Activated CD8-positive, alpha-beta memory T cell treated with anti-CD3 and anti-CD28 coated beads, Interleukin-2, amount 10 ng/mL, durations not matched to agents 7 days and 5 days (primary cell): ENCODE data around the gene OTUD7B. TPM values are rescaled to one million over a fixed set of nuclear protein-coding genes. Genes with fewer than 3 reads are reported as not detected.
"Not testable (repeated sequence)": the region's sequence is repeated elsewhere in the genome, so short reads cannot be mapped to it uniquely, and the experiment has no call there.

Experiments used
- ATAC-seq: fragments of 150-1000 bp; cut with Tn5 transposase; one replicate; pipeline ENCODE4 v1.10.0; 2021; ENCODE audit warnings: moderate library complexity
- CTCF ChIA-PET: fragments of 350-600 bp; sonication (Branson Sonifier 250); formaldehyde crosslinking; loops from one replicate; lab custom pipeline; 2021; ENCODE audit warnings: antibody characterized with exemption; lab: Charles Lee
- DNase-seq: peaks from one replicate; pipeline ENCODE4 v3.0.0-alpha.2; 2020
- H3K27ac Mint-ChIP-seq: one replicate; pipeline ENCODE4 v1.8.0; 2021; ENCODE audit warnings: mild to moderate bottlenecking, mixed read lengths
- H3K27me3 Mint-ChIP-seq: one replicate; pipeline ENCODE4 v1.8.0; 2021; ENCODE audit warnings: mixed read lengths
- H3K36me3 Mint-ChIP-seq: one replicate; pipeline ENCODE4 v1.8.0; 2021; ENCODE audit warnings: mild to moderate bottlenecking, mixed read lengths
- H3K4me1 Mint-ChIP-seq: one replicate; pipeline ENCODE4 v1.8.0; 2021; ENCODE audit warnings: mixed read lengths
- H3K4me3 Mint-ChIP-seq: one replicate; pipeline ENCODE4 v1.8.0; 2021; ENCODE audit warnings: mild to moderate bottlenecking, moderate library complexity, mixed read lengths
- H3K9me3 Mint-ChIP-seq: one replicate; pipeline ENCODE4 v1.8.0; 2022; ENCODE audit warnings: low read depth, mixed read lengths
- total RNA-seq, 2 experiments: library from RNA; stranded (reverse); gene quantifications; one replicate each; pipeline ENCODE4 v1.2.3, GENCODE V29; 2021

Gene OTUD7B
- 10 to 100 TPM; 16.4 to 19.7 TPM for total RNA-seq

- ATAC-seq (peak; percentile 83), DNase-seq (peak; percentile 84)
- Mint-ChIP-seq H3K4me1 (peaks cover 32% of the 10 kb centered on the region), H3K36me3 (peaks cover 2% of the 10 kb centered on the region), H3K27ac (peak within 1 kb of the TSS; percentile 92), H3K27me3 (peaks cover 2% of the 10 kb centered on the region), H3K9me3 (no peaks in the 10 kb centered on the region), H3K4me3 (peak within 1 kb of the TSS; percentile 99)
- CTCF ChIA-PET, result interaction anchor here (0.5 to 4.2 kb wide), 12 partner anchors 8 to 176 kb away, joined by 3 to 16 read pairs (median 3); partner anchors contain the start of gene VPS45
Observed at GRCh38 chr1:150010393-150011115, at the start of gene OTUD7B. TSS of gene OTUD7B (minus strand) at chr1:150010726. CDS start at chr1:149977510, 33,216 bp downstream.

- H3K4me3 Mint-ChIP-seq, result no peak overlapping the region
- H3K4me1 Mint-ChIP-seq, result peaks cover 3% of the 10 kb centered on the region
- H3K9me3 Mint-ChIP-seq, result no peaks in the 10 kb centered on the region
- H3K36me3 Mint-ChIP-seq, result no peaks in the 10 kb centered on the region
- no peak overlapping the region for H3K27ac Mint-ChIP-seq
- no peaks in the 10 kb centered on the region for H3K27me3 Mint-ChIP-seq
- ATAC-seq (no peak), DNase-seq (no peak)
- CTCF ChIA-PET, result interaction anchor here (0.9 to 1.2 kb wide), 2 partner anchors 9 to 19 kb away, joined by 3 read pairs; no protein-coding TSS in a partner anchor
Observed at GRCh38 chr1:150060260-150060659, 49.7 kb upstream of the OTUD7B start.

- CTCF ChIA-PET, result no interaction called here
- no peaks in the 10 kb centered on the region for H3K36me3 Mint-ChIP-seq
- H3K27ac Mint-ChIP-seq, result no peak overlapping the region
- H3K4me1 Mint-ChIP-seq, result peaks cover 2% of the 10 kb centered on the region
- DNase-seq (no peak), ATAC-seq (no peak)
- H3K27me3 Mint-ChIP-seq, result peaks cover 10% of the 10 kb centered on the region
- no peaks in the 10 kb centered on the region for H3K9me3 Mint-ChIP-seq
- no peak overlapping the region for H3K4me3 Mint-ChIP-seq
Observed at GRCh38 chr1:150056407-150056806, 45.9 kb upstream of the OTUD7B start.

GRCh38 chr1:150055507-150055906, 45.0 kb upstream of the OTUD7B start:
- not testable (repeated sequence) for H3K27ac Mint-ChIP-seq

GRCh38 chr1:150053926-150054325, 43.4 kb upstream of the OTUD7B start:
- no peaks in the 10 kb centered on the region for H3K9me3 Mint-ChIP-seq
- H3K4me1 Mint-ChIP-seq, result peaks cover 8% of the 10 kb centered on the region
- ATAC-seq (no peak), DNase-seq (no peak)
- CTCF ChIA-PET, result interaction anchor here (1.0 to 5.2 kb wide), 3 partner anchors 92 to 134 kb away, joined by 3 to 47 read pairs (median 3); no protein-coding TSS in a partner anchor
- peaks cover 10% of the 10 kb centered on the region for H3K27me3 Mint-ChIP-seq
- H3K36me3 Mint-ChIP-seq, result no peaks in the 10 kb centered on the region
- H3K4me3 Mint-ChIP-seq, result no peak overlapping the region
- H3K27ac Mint-ChIP-seq, result no peak overlapping the region

More at GRCh38 chr1:150055507-150055906, 45.0 kb upstream of the OTUD7B start:
- ATAC-seq, H3K4me3 Mint-ChIP-seq, CTCF ChIA-PET, H3K36me3 Mint-ChIP-seq, DNase-seq, H3K9me3 Mint-ChIP-seq, H3K4me1 Mint-ChIP-seq: not testable (repeated sequence)
- H3K27me3 Mint-ChIP-seq, result peaks cover 10% of the 10 kb centered on the region

- H3K36me3 Mint-ChIP-seq, H3K4me3 Mint-ChIP-seq, DNase-seq, H3K9me3 Mint-ChIP-seq, H3K27ac Mint-ChIP-seq, H3K4me1 Mint-ChIP-seq, ATAC-seq: not testable (repeated sequence)
- CTCF ChIA-PET, result interaction anchor here (1.5 to 5.2 kb wide), 5 partner anchors 13 to 163 kb away, joined by 5 to 47 read pairs (median 8); no protein-coding TSS in a partner anchor
- H3K27me3 Mint-ChIP-seq, result peaks cover 10% of the 10 kb centered on the region
Observed at GRCh38 chr1:150051905-150052412, 41.4 kb upstream of the OTUD7B start.

- H3K4me3 Mint-ChIP-seq, result no peak overlapping the region
- peaks cover 8% of the 10 kb centered on the region for H3K4me1 Mint-ChIP-seq
Observed at GRCh38 chr1:150051089-150051373, 40.5 kb upstream of the OTUD7B start.

GRCh38 chr1:150049926-150050325, 39.4 kb upstream of the OTUD7B start:
- no peaks in the 10 kb centered on the region for H3K9me3 Mint-ChIP-seq
- H3K27me3 Mint-ChIP-seq, result peaks cover 10% of the 10 kb centered on the region
- DNase-seq (no peak), ATAC-seq (no peak)
- H3K27ac Mint-ChIP-seq, result no peak overlapping the region
- peaks cover 8% of the 10 kb centered on the region for H3K4me1 Mint-ChIP-seq
- H3K4me3 Mint-ChIP-seq, result no peak overlapping the region
- CTCF ChIA-PET, result interaction anchor here (0.6 to 5.2 kb wide), 23 partner anchors 13 to 163 kb away, joined by 3 to 47 read pairs (median 4); partner anchors contain the start of gene VPS45
- peaks cover 3% of the 10 kb centered on the region for H3K36me3 Mint-ChIP-seq

More at GRCh38 chr1:150051089-150051373, 40.5 kb upstream of the OTUD7B start:
- Mint-ChIP-seq H3K9me3 (no peaks in the 10 kb centered on the region), H3K36me3 (peaks cover 3% of the 10 kb centered on the region), H3K27me3 (peaks cover 10% of the 10 kb centered on the region), H3K27ac (no peak overlapping the region)
- DNase-seq, result no peak
- ATAC-seq, result no peak
- CTCF ChIA-PET, result interaction anchor here (0.9 to 5.2 kb wide), 14 partner anchors 9 to 164 kb away, joined by 3 to 47 read pairs (median 5); partner anchors contain the start of gene VPS45

- H3K27me3 Mint-ChIP-seq, result peaks cover 13% of the 10 kb centered on the region
- CTCF ChIA-PET, result interaction anchor here (1.1 to 1.7 kb wide), 2 partner anchors 8 to 153 kb away, joined by 3 to 7 read pairs; no protein-coding TSS in a partner anchor
- no peak for ATAC-seq
- H3K4me3 Mint-ChIP-seq, result no peak overlapping the region
- no peaks in the 10 kb centered on the region for H3K4me1 Mint-ChIP-seq
- no peak for DNase-seq
- H3K36me3 Mint-ChIP-seq, result no peaks in the 10 kb centered on the region
- no peak overlapping the region for H3K27ac Mint-ChIP-seq
- no peaks in the 10 kb centered on the region for H3K9me3 Mint-ChIP-seq
Observed at GRCh38 chr1:150034336-150034735, 23.8 kb upstream of the OTUD7B start.

- Mint-ChIP-seq H3K9me3 (no peaks in the 10 kb centered on the region), H3K4me3 (no peak overlapping the region), H3K27ac (no peak overlapping the region), H3K4me1 (no peaks in the 10 kb centered on the region), H3K36me3 (no peaks in the 10 kb centered on the region), H3K27me3 (peaks cover 32% of the 10 kb centered on the region)
- DNase-seq (no peak), ATAC-seq (no peak)
- CTCF ChIA-PET, result no interaction called here
Observed at GRCh38 chr1:150028322-150028721, 17.8 kb upstream of the OTUD7B start.

GRCh38 chr1:150024156-150024555, 13.6 kb upstream of the OTUD7B start:
- H3K27ac Mint-ChIP-seq, result no peak overlapping the region
- no peaks in the 10 kb centered on the region for H3K9me3 Mint-ChIP-seq
- DNase-seq (no peak), ATAC-seq (no peak)
- H3K36me3 Mint-ChIP-seq, result no peaks in the 10 kb centered on the region
- CTCF ChIA-PET, result no interaction called here
- H3K4me3 Mint-ChIP-seq, result no peak overlapping the region
- peaks cover 21% of the 10 kb centered on the region for H3K27me3 Mint-ChIP-seq
- H3K4me1 Mint-ChIP-seq, result no peaks in the 10 kb centered on the region

- ATAC-seq, result no peak
- CTCF ChIA-PET, result no interaction called here
- H3K4me1 Mint-ChIP-seq, result peaks cover 3% of the 10 kb centered on the region
- peaks cover 17% of the 10 kb centered on the region for H3K27me3 Mint-ChIP-seq
- H3K27ac Mint-ChIP-seq, result no peak overlapping the region
- no peaks in the 10 kb centered on the region for H3K9me3 Mint-ChIP-seq
- H3K36me3 Mint-ChIP-seq, result no peaks in the 10 kb centered on the region
- no peak for DNase-seq
- H3K4me3 Mint-ChIP-seq, result no peak overlapping the region
Observed at GRCh38 chr1:150022357-150022756, 11.8 kb upstream of the OTUD7B start.

GRCh38 chr1:150021191-150021694, 10.7 kb upstream of the OTUD7B start:
- Mint-ChIP-seq H3K27ac (no peak overlapping the region), H3K36me3 (no peaks in the 10 kb centered on the region), H3K4me3 (no peak overlapping the region), H3K4me1 (peaks cover 3% of the 10 kb centered on the region), H3K9me3 (no peaks in the 10 kb centered on the region), H3K27me3 (peaks cover 15% of the 10 kb centered on the region)
- DNase-seq (no peak), ATAC-seq (no peak)
- CTCF ChIA-PET, result no interaction called here
